Measurements from ENCODE around the gene CDH13.

The CDH13 gene

DNA sequence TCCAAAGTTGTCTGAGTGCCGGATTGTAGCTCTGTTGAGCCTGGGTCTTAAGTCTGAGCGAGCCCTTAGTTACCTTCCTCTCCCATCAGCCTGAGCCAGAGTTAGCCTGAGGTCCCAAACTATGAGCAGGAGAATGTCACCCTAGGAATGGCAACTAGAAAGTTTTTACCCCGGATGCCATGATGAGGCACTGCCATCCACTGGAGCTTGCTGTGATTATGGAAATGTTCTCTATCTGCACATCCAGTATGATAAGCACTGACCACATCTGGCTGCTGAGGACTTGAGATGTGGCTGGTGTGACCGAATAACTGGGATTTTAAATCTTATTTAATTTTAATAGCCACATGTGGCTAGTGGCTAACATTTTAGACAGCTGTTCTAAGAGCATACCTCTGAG is 550.0 kb downstream of the CDH13 start:
- no peaks in the 10 kb centered on the region for H3K36me3 ChIP-seq (ENCODE audit: control insufficient read depth in 2 of 2, insufficient read depth in 1 of 2, low read length in 2 of 2)
- H3K4me1 ChIP-seq (ENCODE audit: control insufficient read depth, insufficient read depth, low read length): no peaks in the 10 kb centered on the region
- no peaks in the 10 kb centered on the region for H3K9me3 ChIP-seq (ENCODE audit: control insufficient read depth, insufficient read depth, low read depth, low read length)
- CTCF ChIA-PET: interaction anchor here (0.6 kb wide), 1 partner anchor 1237 kb away, joined by 3 read pairs; no protein-coding TSS in a partner anchor
- H3K4me3 ChIP-seq (ENCODE audit: low read depth, low read length): no peak overlapping the region
- H3K27ac ChIP-seq (ENCODE audit: extremely low read depth, low read depth, low read length): no peak overlapping the region
- TF ChIP-seq ZNF221 (tag by site-specific recombination; IDR thresholded peaks at IDR 0.05; ENCODE audit: borderline replicate concordance) (no peak), ZFP69B (tag by site-specific recombination; IDR thresholded peaks at IDR 0.05) (no peak), ZNF311 (tag by site-specific recombination; IDR thresholded peaks at IDR 0.05; ENCODE audit: borderline replicate concordance) (no peak), ZNF112 (tag by site-specific recombination; IDR thresholded peaks at IDR 0.05) (no peak)
- TF ChIP-seq, protein P1, sequence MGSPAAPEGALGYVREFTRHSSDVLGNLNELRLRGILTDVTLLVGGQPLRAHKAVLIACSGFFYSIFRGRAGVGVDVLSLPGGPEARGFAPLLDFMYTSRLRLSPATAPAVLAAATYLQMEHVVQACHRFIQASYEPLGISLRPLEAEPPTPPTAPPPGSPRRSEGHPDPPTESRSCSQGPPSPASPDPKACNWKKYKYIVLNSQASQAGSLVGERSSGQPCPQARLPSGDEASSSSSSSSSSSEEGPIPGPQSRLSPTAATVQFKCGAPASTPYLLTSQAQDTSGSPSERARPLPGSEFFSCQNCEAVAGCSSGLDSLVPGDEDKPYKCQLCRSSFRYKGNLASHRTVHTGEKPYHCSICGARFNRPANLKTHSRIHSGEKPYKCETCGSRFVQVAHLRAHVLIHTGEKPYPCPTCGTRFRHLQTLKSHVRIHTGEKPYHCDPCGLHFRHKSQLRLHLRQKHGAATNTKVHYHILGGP (tag by site-specific recombination; IDR thresholded peaks at IDR 0.05): no peak
- POLR2A ChIA-PET: no interaction called here

DNA sequence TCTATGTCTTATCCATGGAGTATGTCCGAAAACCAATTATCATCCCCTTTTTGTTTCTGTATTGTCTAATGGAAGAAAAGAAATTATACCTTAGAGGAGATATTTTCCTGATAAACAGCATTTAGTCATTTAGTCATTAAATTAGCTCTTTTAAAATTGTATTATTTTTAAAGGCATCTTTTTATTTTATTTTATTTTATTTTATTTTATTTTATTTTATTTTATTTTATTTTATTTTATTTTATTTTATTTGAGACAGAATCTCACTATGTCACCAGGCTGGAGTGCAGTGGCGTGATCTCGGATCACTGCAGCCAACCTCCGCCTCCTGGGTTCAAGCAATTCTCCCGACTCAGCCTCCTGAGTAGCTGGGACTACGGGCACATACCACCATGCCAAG is 559.1 kb downstream of the CDH13 start:
- POLR2A ChIA-PET: no interaction called here
- TF ChIP-seq, protein P2, sequence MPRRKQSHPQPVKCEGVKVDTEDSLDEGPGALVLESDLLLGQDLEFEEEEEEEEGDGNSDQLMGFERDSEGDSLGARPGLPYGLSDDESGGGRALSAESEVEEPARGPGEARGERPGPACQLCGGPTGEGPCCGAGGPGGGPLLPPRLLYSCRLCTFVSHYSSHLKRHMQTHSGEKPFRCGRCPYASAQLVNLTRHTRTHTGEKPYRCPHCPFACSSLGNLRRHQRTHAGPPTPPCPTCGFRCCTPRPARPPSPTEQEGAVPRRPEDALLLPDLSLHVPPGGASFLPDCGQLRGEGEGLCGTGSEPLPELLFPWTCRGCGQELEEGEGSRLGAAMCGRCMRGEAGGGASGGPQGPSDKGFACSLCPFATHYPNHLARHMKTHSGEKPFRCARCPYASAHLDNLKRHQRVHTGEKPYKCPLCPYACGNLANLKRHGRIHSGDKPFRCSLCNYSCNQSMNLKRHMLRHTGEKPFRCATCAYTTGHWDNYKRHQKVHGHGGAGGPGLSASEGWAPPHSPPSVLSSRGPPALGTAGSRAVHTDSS (tag by site-specific recombination; IDR thresholded peaks at IDR 0.05): no peak
- TF ChIP-seq, protein P3, sequence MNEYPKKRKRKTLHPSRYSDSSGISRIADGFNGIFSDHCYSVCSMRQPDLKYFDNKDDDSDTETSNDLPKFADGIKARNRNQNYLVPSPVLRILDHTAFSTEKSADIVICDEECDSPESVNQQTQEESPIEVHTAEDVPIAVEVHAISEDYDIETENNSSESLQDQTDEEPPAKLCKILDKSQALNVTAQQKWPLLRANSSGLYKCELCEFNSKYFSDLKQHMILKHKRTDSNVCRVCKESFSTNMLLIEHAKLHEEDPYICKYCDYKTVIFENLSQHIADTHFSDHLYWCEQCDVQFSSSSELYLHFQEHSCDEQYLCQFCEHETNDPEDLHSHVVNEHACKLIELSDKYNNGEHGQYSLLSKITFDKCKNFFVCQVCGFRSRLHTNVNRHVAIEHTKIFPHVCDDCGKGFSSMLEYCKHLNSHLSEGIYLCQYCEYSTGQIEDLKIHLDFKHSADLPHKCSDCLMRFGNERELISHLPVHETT (tag by site-specific recombination; IDR thresholded peaks at IDR 0.05): no peak
- TF ChIP-seq SP7 (tag by site-specific recombination; IDR thresholded peaks at IDR 0.05): no peak
- TF ChIP-seq FEZF1 (tag by site-specific recombination; IDR thresholded peaks at IDR 0.05): no peak
- no peak for TF ChIP-seq ZNF354C (tag by site-specific recombination; IDR thresholded peaks at IDR 0.05; ENCODE audit: borderline replicate concordance, low read depth)
- TF ChIP-seq ZNF184 (tag by site-specific recombination; IDR thresholded peaks at IDR 0.05): no peak
- TF ChIP-seq ZBTB48 (tag by site-specific recombination; IDR thresholded peaks at IDR 0.05): no peak
- TF ChIP-seq GLI4 (tag by site-specific recombination; IDR thresholded peaks at IDR 0.05): no peak
- TF ChIP-seq, protein P4, sequence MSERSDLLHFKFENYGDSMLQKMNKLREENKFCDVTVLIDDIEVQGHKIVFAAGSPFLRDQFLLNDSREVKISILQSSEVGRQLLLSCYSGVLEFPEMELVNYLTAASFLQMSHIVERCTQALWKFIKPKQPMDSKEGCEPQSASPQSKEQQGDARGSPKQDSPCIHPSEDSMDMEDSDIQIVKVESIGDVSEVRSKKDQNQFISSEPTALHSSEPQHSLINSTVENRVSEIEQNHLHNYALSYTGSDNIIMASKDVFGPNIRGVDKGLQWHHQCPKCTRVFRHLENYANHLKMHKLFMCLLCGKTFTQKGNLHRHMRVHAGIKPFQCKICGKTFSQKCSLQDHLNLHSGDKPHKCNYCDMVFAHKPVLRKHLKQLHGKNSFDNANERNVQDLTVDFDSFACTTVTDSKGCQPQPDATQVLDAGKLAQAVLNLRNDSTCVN (tag by site-specific recombination; optimal IDR thresholded peaks at IDR 0.05): no peak
- TF ChIP-seq, protein P5, sequence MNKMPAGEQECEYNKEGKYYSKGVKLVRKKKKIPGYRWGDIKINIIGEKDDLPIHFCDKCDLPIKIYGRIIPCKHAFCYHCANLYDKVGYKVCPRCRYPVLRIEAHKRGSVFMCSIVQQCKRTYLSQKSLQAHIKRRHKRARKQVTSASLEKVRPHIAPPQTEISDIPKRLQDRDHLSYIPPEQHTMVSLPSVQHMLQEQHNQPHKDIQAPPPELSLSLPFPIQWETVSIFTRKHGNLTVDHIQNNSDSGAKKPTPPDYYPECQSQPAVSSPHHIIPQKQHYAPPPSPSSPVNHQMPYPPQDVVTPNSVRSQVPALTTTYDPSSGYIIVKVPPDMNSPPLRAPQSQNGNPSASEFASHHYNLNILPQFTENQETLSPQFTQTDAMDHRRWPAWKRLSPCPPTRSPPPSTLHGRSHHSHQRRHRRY (tag by site-specific recombination; IDR thresholded peaks at IDR 0.05): no peak
- TF ChIP-seq ZNF571 (tag by site-specific recombination; IDR thresholded peaks at IDR 0.05): no peak
- TF ChIP-seq ZNF16 (tag by site-specific recombination; IDR thresholded peaks at IDR 0.05; ENCODE audit: low read depth): no peak
- no peak for TF ChIP-seq WT1 (tag by site-specific recombination; IDR thresholded peaks at IDR 0.05)
- no peak for TF ChIP-seq GLIS1 (tag by site-specific recombination; IDR thresholded peaks at IDR 0.05)
- no peak for TF ChIP-seq ZNF473 (tag by site-specific recombination; IDR thresholded peaks at IDR 0.05)
- no peak for TF ChIP-seq ZNF514 (tag by site-specific recombination; IDR thresholded peaks at IDR 0.05)
- no peak for TF ChIP-seq ZNF121 (tag by site-specific recombination; IDR thresholded peaks at IDR 0.05)
- no peaks in the 10 kb centered on the region for H3K36me3 ChIP-seq (ENCODE audit: control insufficient read depth in 2 of 2, insufficient read depth in 1 of 2, low read length in 2 of 2)
- no peaks in the 10 kb centered on the region for H3K9me3 ChIP-seq (ENCODE audit: control insufficient read depth, insufficient read depth, low read depth, low read length)
- H3K4me3 ChIP-seq (ENCODE audit: low read depth, low read length): no peak overlapping the region
- CTCF ChIA-PET: no interaction called here
- no peaks in the 10 kb centered on the region for H3K4me1 ChIP-seq (ENCODE audit: control insufficient read depth, insufficient read depth, low read length)
- no peak overlapping the region for H3K27ac ChIP-seq (ENCODE audit: extremely low read depth, low read depth, low read length)

All from HEK293 (cell line).